HepG2 (cell line): Measurements from ENCODE around the gene CDS1. TPM values are rescaled to one million over a fixed set of nuclear protein-coding genes. Genes with fewer than 3 reads are reported as not detected.

Source experiments
- BATF2 ChIP-seq: sonication (generic); formaldehyde crosslinking; IDR thresholded peaks from 2 replicates; pipeline ENCODE4 v1.8.0; 2022; ENCODE audit warnings: mild to moderate bottlenecking, missing genetic modification reagents, moderate library complexity
- CBFB ChIP-seq: sonication (generic); formaldehyde crosslinking; IDR thresholded peaks from 2 replicates; pipeline ENCODE4 v1.4.0; 2020; ENCODE audit warnings: missing genetic modification reagents
- CBX5 ChIP-seq: sonication (generic); formaldehyde crosslinking; IDR thresholded peaks from 2 replicates; pipeline ENCODE4 v1.4.0; 2020; ENCODE audit warnings: missing genetic modification reagents, borderline replicate concordance
- GABPB1 ChIP-seq: IDR thresholded peaks from 2 replicates; pipeline ENCODE4 v1.6.1; 2016; ENCODE audit warnings: mild to moderate bottlenecking, missing genetic modification reagents, moderate library complexity, missing compliant biosample characterization
- GPBP1L1 ChIP-seq: sonication (generic); formaldehyde crosslinking; IDR thresholded peaks from 2 replicates; pipeline ENCODE4 v1.5.0; 2020; ENCODE audit warnings: mild to moderate bottlenecking, missing genetic modification reagents
- HDAC1 ChIP-seq: sonication (generic); formaldehyde crosslinking; IDR thresholded peaks from 2 replicates; pipeline ENCODE4 v1.5.1; 2020; ENCODE audit warnings: mild to moderate bottlenecking, missing genetic modification reagents
- ISL2 ChIP-seq: sonication (generic); formaldehyde crosslinking; IDR thresholded peaks from 2 replicates; pipeline ENCODE4 v1.5.0; 2020; ENCODE audit warnings: missing genetic modification reagents
- LCORL ChIP-seq, 2 experiments: fragments of 450-650 bp in 1 of 2; sonication (generic) in 1 of 2; formaldehyde crosslinking in 1 of 2; IDR thresholded peaks; 2 replicates each; pipeline versions ENCODE4 v1.5.0 to v1.6.1; 2017 to 2020; ENCODE audit warnings: antibody characterized with exemption in 1 of 2, missing genetic modification reagents in 1 of 2
- MAZ ChIP-seq, 2 experiments: sonication (generic) in 1 of 2; formaldehyde crosslinking in 1 of 2; IDR thresholded peaks; 2 replicates each; pipeline versions ENCODE4 v1.5.0 to v1.6.1; 2012 to 2020; ENCODE audit warnings: low read depth in 2 of 2, mild to moderate bottlenecking in 2 of 2, borderline replicate concordance in 1 of 2, improper control_type of control experiment in 1 of 2, low read length in 1 of 2, missing genetic modification reagents in 1 of 2, moderate library complexity in 1 of 2
- MTA1 ChIP-seq: sonication (generic); formaldehyde crosslinking; IDR thresholded peaks from 2 replicates; pipeline ENCODE4 v1.4.0; 2020; ENCODE audit warnings: missing genetic modification reagents, mild to moderate bottlenecking, borderline replicate concordance
- SP2 ChIP-seq: sonication (generic); formaldehyde crosslinking; IDR thresholded peaks from 2 replicates; pipeline ENCODE4 v1.5.1; 2020; ENCODE audit warnings: mild to moderate bottlenecking, missing genetic modification reagents
- ZFP82 ChIP-seq: sonication (generic); formaldehyde crosslinking; IDR thresholded peaks from 2 replicates; pipeline ENCODE4 v1.5.1; 2020; ENCODE audit warnings: mild to moderate bottlenecking, missing genetic modification reagents, borderline replicate concordance
- ZMYM4 ChIP-seq: sonication (generic); formaldehyde crosslinking; IDR thresholded peaks from 2 replicates; pipeline ENCODE4 v1.8.1; 2023; ENCODE audit warnings: mild to moderate bottlenecking, missing genetic modification reagents
- ZNF235 ChIP-seq: sonication (generic); formaldehyde crosslinking; IDR thresholded peaks from 2 replicates; pipeline ENCODE4 v1.8.1; 2023; ENCODE audit warnings: mild to moderate bottlenecking, missing genetic modification reagents, borderline replicate concordance
- ZNF333 ChIP-seq: sonication (generic); formaldehyde crosslinking; IDR thresholded peaks from 2 replicates; pipeline ENCODE4 v1.4.0; 2020; ENCODE audit warnings: mild to moderate bottlenecking, missing genetic modification reagents, borderline replicate concordance
- ZNF776 ChIP-seq: sonication (generic); formaldehyde crosslinking; IDR thresholded peaks from 2 replicates; pipeline ENCODE4 v1.4.0; 2020; ENCODE audit warnings: mild to moderate bottlenecking, missing genetic modification reagents
- ZSCAN21 ChIP-seq: sonication (generic); formaldehyde crosslinking; IDR thresholded peaks from 2 replicates; pipeline ENCODE4 v1.8.0; 2022; ENCODE audit warnings: mild to moderate bottlenecking, missing genetic modification reagents, moderate library complexity, borderline replicate concordance
- polyA plus RNA-seq, 8 experiments: library from polyadenylated mRNA; depleted of rRNA in 3 of 8; stranded (reverse) in 7 of 8; unstranded in 1 of 8; fragments of >200 nt; fragmentation: Illumina TruSeq in 4 of 8; extraction: Trizol in 4 of 8; gene quantifications; 2 replicates each; pipeline versions ENCODE4 v1.2.1 to v1.2.3, GENCODE V29; 2011 to 2016; ENCODE audit warnings: low read depth in 4 of 8, missing spikeins in 1 of 8, mixed read lengths in 1 of 8; ENCODE audit not compliant: insufficient read depth in 1 of 8
- total RNA-seq, 5 experiments: library from RNA; depleted of rRNA; stranded (reverse); fragments of >200 nt; fragmentation: Illumina TruSeq; extraction: Trizol; gene quantifications; 2 replicates each; pipeline ENCODE4 v1.2.3, GENCODE V29; 2016; ENCODE audit warnings: low read depth in 1 of 5
- TF ChIP-seq, protein P1 (sequence below): sonication (generic); formaldehyde crosslinking; IDR thresholded peaks from 2 replicates; pipeline ENCODE4 v1.9.0; 2022; ENCODE audit warnings: missing genetic modification reagents, mild to moderate bottlenecking, borderline replicate concordance
- TF ChIP-seq, protein P2 (sequence below): sonication (generic); formaldehyde crosslinking; IDR thresholded peaks from 2 replicates; pipeline ENCODE4 v1.4.0; 2020; ENCODE audit warnings: mild to moderate bottlenecking, missing genetic modification reagents
- TF ChIP-seq, protein P3 (sequence below): sonication (generic); formaldehyde crosslinking; IDR thresholded peaks from 2 replicates; pipeline ENCODE4 v1.4.0; 2020; ENCODE audit warnings: missing genetic modification reagents
- TF ChIP-seq, protein P4 (sequence below): IDR thresholded peaks from 2 replicates; pipeline ENCODE4 v1.6.1; 2016; ENCODE audit warnings: low read depth, borderline replicate concordance

The CDS1 gene
- total and polyA plus RNA-seq, 2 of the 13 experiments (the other 11 are each of a cell fraction or from before 2014, with no cell fraction given), result 2.1 to 3.2 TPM

- no peak for TF ChIP-seq GPBP1L1 (CRISPR knock-in tag)
- TF ChIP-seq ISL2, result peak; percentile 31
- TF ChIP-seq, protein P1, sequence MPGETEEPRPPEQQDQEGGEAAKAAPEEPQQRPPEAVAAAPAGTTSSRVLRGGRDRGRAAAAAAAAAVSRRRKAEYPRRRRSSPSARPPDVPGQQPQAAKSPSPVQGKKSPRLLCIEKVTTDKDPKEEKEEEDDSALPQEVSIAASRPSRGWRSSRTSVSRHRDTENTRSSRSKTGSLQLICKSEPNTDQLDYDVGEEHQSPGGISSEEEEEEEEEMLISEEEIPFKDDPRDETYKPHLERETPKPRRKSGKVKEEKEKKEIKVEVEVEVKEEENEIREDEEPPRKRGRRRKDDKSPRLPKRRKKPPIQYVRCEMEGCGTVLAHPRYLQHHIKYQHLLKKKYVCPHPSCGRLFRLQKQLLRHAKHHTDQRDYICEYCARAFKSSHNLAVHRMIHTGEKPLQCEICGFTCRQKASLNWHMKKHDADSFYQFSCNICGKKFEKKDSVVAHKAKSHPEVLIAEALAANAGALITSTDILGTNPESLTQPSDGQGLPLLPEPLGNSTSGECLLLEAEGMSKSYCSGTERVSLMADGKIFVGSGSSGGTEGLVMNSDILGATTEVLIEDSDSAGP, result peak; percentile 73; the same call in 1 of the 2 replicates
- TF ChIP-seq, protein P2, sequence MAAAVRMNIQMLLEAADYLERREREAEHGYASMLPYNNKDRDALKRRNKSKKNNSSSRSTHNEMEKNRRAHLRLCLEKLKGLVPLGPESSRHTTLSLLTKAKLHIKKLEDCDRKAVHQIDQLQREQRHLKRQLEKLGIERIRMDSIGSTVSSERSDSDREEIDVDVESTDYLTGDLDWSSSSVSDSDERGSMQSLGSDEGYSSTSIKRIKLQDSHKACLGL (CRISPR knock-in tag), result peak; percentile 42; the same call in 1 of the 2 replicates
- TF ChIP-seq CBFB (CRISPR knock-in tag), result peak; percentile 8; the same call in 1 of the 2 replicates
- no peak for TF ChIP-seq ZMYM4
- TF ChIP-seq ZSCAN21 (CRISPR knock-in tag), result 0 out of 2 replicates have a peak, but pooled peaks have one; percentile 11
- peak; percentile 70 for TF ChIP-seq HDAC1 (CRISPR knock-in tag)
- TF ChIP-seq GABPB1 (CRISPR knock-in tag), result peak; percentile 62; the same call in 1 of the 2 replicates
- TF ChIP-seq MTA1 (CRISPR knock-in tag), result no peak
- no peak for TF ChIP-seq MAZ (IDR thresholded peaks at IDR 0.05; ENCODE audit: borderline replicate concordance, low read depth, low read length)
- TF ChIP-seq MAZ (CRISPR knock-in tag; IDR thresholded peaks at IDR 0.05; ENCODE audit: low read depth), result peak; percentile 17; the same call in 1 of the 2 replicates
- TF ChIP-seq SP2 (CRISPR knock-in tag), result no peak
- no peak for TF ChIP-seq CBX5
- TF ChIP-seq ZNF333 (CRISPR knock-in tag), result peak; percentile 85; the same call in 1 of the 2 replicates
- no peak for TF ChIP-seq LCORL (IDR thresholded peaks at IDR 0.05)
- peak; percentile 44; the same call in 1 of the 2 replicates for TF ChIP-seq LCORL (CRISPR knock-in tag; IDR thresholded peaks at IDR 0.05)
- peak; percentile 35; the same call in 1 of the 2 replicates for TF ChIP-seq ZFP82
- TF ChIP-seq, protein P3, sequence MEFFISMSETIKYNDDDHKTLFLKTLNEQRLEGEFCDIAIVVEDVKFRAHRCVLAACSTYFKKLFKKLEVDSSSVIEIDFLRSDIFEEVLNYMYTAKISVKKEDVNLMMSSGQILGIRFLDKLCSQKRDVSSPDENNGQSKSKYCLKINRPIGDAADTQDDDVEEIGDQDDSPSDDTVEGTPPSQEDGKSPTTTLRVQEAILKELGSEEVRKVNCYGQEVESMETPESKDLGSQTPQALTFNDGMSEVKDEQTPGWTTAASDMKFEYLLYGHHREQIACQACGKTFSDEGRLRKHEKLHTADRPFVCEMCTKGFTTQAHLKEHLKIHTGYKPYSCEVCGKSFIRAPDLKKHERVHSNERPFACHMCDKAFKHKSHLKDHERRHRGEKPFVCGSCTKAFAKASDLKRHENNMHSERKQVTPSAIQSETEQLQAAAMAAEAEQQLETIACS (CRISPR knock-in tag), result peak; percentile 33; the same call in 1 of the 2 replicates
- peak; percentile 60; the same call in 1 of the 2 replicates for TF ChIP-seq BATF2 (CRISPR knock-in tag)
- 0 out of 2 replicates have a peak, but pooled peaks have one; percentile 34 for TF ChIP-seq ZNF776 (CRISPR knock-in tag)
- TF ChIP-seq ZNF235 (CRISPR knock-in tag), result 0 out of 2 replicates have a peak, but pooled peaks have one; percentile 74
- TF ChIP-seq, protein P4, sequence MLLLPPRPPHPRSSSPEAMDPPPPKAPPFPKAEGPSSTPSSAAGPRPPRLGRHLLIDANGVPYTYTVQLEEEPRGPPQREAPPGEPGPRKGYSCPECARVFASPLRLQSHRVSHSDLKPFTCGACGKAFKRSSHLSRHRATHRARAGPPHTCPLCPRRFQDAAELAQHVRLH (CRISPR knock-in tag), result peak; percentile 32; the same call in 1 of the 2 replicates
Observed at GRCh38 chr4:84582988-84583875, at the start of gene CDS1 (continued).
